GM10266 (cell line): ENCODE measurements around the gene CPNE2.

Experiments used
- DNase-seq: peaks from one replicate; pipeline ENCODE4 v3.0.0; 2012; ENCODE audit errors: extremely low spot score
- TF ChIP-seq, protein P1 (sequence below): IDR thresholded peaks from 2 replicates; pipeline ENCODE4 v1.5.1; 2012; ENCODE audit warnings: mild to moderate bottlenecking, low read depth; ENCODE audit not compliant: control insufficient read depth, insufficient read depth; ENCODE audit errors: missing control alignments

CPNE2 gene

DNA sequence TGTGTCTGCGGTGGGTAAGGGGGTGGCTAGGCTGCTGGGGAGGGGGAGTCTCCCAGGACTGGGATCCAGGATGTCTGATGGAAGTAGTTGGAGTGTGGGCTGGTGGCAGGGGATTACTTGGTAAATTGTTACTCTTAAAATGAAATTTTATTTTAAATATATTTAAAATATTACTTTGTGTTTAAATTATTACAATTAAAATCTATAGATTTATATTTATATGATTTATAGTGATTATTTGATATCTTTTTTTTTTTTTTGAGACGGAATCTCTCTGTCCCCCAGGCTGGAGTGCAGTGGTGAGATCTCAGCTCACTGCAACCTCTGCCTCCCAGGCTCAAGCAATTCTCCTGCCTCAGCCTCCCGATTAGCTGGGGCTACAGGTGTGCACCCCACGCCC is 18.6 kb downstream of the CPNE2 start:
- TF ChIP-seq, protein P1, sequence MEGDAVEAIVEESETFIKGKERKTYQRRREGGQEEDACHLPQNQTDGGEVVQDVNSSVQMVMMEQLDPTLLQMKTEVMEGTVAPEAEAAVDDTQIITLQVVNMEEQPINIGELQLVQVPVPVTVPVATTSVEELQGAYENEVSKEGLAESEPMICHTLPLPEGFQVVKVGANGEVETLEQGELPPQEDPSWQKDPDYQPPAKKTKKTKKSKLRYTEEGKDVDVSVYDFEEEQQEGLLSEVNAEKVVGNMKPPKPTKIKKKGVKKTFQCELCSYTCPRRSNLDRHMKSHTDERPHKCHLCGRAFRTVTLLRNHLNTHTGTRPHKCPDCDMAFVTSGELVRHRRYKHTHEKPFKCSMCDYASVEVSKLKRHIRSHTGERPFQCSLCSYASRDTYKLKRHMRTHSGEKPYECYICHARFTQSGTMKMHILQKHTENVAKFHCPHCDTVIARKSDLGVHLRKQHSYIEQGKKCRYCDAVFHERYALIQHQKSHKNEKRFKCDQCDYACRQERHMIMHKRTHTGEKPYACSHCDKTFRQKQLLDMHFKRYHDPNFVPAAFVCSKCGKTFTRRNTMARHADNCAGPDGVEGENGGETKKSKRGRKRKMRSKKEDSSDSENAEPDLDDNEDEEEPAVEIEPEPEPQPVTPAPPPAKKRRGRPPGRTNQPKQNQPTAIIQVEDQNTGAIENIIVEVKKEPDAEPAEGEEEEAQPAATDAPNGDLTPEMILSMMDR, result no peak
- DNase-seq, result no peak

DNA sequence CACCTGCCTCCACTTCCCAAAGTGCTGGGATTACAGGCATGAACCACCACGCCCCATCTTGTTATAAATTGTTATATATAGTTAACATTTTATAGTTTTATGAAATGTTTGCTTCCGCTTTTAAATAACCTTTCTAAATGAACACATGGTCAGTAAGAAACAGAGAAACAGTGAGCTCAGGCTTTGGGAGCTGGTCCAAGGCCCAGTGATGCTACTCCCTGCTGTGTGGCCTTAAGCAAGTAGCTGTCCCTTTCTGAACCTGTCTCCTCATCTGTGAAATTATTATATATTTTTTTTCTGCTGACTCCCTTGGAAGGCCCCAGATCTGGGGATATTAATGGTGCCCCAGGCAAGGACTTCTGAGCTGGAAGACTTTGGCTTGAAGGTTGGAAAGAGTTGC is 19.0 kb downstream of the CPNE2 start:
- TF ChIP-seq, protein P1, result no peak
- no peak for DNase-seq

DNA sequence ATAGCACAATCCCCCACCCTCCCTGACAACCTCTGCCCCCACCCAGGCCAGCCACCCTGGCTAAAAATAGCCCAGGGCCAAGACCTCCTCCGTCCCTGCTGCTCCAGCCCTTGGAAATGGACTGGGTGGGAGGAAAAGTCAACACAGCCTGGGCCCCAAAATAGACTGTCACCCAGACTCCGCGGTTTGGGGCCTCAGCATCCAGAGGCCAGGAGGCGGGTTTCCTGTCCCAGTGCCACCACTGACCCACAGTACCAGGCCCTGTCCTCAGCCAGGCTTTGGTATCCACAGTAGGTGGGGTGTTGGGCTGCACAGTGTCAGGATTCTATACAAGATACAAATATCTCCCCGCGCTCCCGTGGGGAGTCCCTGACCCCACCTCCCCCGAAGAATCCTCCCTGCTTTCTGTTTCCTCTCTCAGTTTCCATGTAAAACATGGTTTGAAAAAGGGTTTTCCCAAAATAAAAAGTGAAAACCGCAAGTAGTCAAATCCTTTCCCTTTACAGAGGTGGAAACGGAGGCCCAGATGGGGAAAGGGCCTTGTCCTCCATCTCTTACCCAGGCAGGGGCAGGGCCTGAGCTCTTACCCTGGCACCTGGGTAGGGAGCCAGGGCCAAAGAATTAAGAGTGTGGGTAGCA is 20.1 kb downstream of the CPNE2 start:
- no peak for DNase-seq
- TF ChIP-seq, protein P1, result no peak

DNA sequence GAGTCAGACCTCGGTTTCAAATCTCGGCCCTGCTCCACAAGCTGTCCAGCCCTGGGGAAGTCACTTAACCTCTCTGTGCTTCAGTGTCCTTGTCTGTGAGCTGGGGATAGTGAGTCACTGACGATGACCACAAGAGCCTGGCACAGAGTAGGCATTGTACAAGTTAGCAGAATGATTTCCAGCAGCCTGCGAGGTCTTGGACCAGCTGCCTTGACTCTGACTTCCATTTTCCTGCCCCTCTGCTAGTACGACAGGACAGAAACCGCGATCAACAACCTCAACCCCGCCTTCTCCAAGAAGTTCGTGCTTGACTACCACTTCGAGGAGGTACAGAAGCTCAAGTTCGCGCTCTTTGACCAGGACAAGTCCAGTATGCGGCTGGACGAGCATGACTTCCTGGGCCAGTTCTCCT is 20.7 kb downstream of the CPNE2 start:
- TF ChIP-seq, protein P1, result no peak
- DNase-seq, result no peak

DNA sequence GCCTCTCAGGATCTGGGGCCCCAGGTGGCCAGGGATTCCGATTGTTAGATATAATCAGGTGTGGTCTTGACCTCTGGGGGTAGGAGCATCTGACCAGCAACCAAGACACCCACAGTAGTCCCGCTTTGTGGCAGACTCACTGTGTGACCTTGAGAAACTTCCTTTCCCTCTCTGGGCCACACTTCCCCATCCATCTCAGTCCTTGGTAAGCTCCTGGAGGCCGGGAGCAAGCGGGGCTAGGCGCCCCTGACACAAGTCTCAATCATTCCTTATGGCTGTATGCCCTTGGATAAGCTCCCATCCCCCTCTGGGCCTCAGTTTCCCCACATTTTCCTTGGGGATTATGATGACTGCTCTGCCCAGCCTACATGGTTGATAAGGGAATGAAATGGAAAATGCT is 21.3 kb downstream of the CPNE2 start:
- DNase-seq, result no peak
- TF ChIP-seq, protein P1, result no peak

DNA sequence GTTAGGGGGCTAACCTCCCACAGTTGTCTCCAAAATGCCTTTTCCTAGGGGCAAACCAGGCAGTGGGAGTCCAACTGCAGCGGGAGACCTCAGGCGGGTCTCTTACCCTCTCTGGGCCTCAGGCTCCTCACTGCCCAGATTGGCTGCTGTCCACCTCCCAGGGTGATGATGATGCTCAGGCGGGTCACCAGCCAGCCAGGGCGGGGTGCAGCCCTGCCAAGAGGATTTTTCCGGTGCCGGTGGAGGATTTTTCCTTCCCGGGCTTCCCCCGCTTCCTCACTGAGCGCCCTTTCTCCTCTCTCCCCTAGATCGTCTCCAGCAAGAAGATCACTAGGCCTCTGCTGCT is 22.8 kb downstream of the CPNE2 start:
- TF ChIP-seq, protein P1, result no peak
- DNase-seq, result no peak

DNA sequence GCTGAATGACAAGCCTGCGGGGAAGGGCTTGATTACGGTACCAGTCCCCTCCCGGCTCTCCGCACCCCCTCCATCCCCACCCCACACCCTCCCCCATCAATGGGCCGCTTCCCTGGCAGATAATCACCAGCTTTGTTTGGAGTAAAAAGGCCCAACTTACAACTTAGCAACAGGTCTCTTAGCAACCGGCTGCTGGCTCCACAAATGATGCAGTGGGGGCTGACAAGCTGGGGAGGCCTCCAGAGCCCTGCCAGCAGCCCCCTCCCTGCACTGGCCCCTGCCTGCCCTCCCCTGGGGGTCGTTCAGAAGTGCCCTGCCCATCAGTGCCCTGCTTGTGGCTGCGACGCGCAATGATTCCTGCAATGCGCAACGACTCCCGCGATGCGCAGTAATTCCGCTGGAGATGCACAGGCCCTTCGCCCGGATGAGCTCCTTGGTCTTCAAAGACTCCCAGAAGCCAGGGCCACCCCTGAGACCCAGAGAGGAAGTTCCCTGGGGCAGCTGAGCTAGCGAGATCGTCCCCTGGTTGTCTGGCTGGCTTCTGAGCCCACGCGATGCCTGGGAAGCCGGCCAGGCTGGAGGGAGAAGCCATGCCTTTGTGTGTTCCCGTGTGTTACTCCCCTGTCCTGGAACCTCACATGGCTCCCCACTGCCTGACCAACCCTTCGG is 23.3 kb downstream of the CPNE2 start:
- TF ChIP-seq, protein P1, result no peak
- no peak for DNase-seq
